Panc1 (cell line): ENCODE results near the gene PSEN2. TPM values are rescaled to one million over a fixed set of nuclear protein-coding genes. Genes with fewer than 3 reads are reported as not detected.

Experiments used
- ATAC-seq: fragments of 200-7000 bp; cut with Tn5 transposase; 2 replicates; pipeline ENCODE4 v1.9.1; 2020; ENCODE audit warnings: mild to moderate bottlenecking, moderate library complexity
- BruUV-seq: library from RNA; stranded (reverse); fragments of 400-500 nt; replicated peaks from 2 replicates; lab custom pipeline; 2021; lab: Mats Ljungman, UMichigan
- CTCF ChIA-PET: fragments of 300-600 bp; sonication (Branson Sonifier 250); formaldehyde crosslinking; loops from one replicate; lab custom pipeline; 2022; ENCODE audit warnings: antibody characterized with exemption; lab: Charles Lee
- POLR2A ChIA-PET: fragments of 300-600 bp; sonication (Branson Sonifier 250); formaldehyde crosslinking; loops from one replicate; lab custom pipeline; 2022; ENCODE audit warnings: antibody characterized with exemption; lab: Charles Lee
- DNase-seq: peaks from one replicate; pipeline ENCODE4 v3.0.0-alpha.2; 2010; ENCODE audit warnings: low read depth, low spot score
- H3K27ac ChIP-seq: 2 replicates; pipeline ENCODE4 v1.5.1; 2011; ENCODE audit warnings: mild to moderate bottlenecking, low read length, inconsistent platforms
- H3K27me3 ChIP-seq: fragments of 200-500 bp; sonication (Bioruptor generic); 2 replicates; pipeline ENCODE4 v1.6.0; 2014; ENCODE audit warnings: low read length, inconsistent platforms; ENCODE audit not compliant: control insufficient read depth, insufficient read depth
- H3K36me3 ChIP-seq: fragments of 200-500 bp; sonication (Bioruptor generic); 2 replicates; pipeline ENCODE4 v1.5.1; 2014; ENCODE audit warnings: inconsistent platforms, mild to moderate bottlenecking, low read length, moderate library complexity; ENCODE audit not compliant: control insufficient read depth, insufficient read depth
- H3K4me1 ChIP-seq: 2 replicates; pipeline ENCODE4 v1.5.1; 2011; ENCODE audit warnings: inconsistent platforms, mild to moderate bottlenecking, low read length, moderate library complexity; ENCODE audit not compliant: control insufficient read depth, insufficient read depth
- H3K4me3 ChIP-seq, 2 experiments: 2 replicates each; pipeline ENCODE4 v1.5.1; 2011 to 2012; ENCODE audit warnings: low read depth in 2 of 2, low read length in 2 of 2, mild to moderate bottlenecking in 2 of 2, inconsistent platforms in 1 of 2, moderate library complexity in 1 of 2
- H3K9me3 ChIP-seq: fragments of 200-500 bp; sonication (Bioruptor generic); 2 replicates; pipeline ENCODE4 v1.5.1; 2014; ENCODE audit warnings: low read depth, mild to moderate bottlenecking, inconsistent platforms, low read length, moderate library complexity; ENCODE audit not compliant: control insufficient read depth, insufficient read depth
- CTCF ChIP-seq: fragments of 450-650 bp; IDR thresholded peaks from 2 replicates; pipeline ENCODE4 v1.5.1; 2017; ENCODE audit warnings: mild to moderate bottlenecking
- POLR2AphosphoS5 ChIP-seq: IDR thresholded peaks from 2 replicates; pipeline ENCODE4 v1.6.1; 2012; ENCODE audit warnings: mild to moderate bottlenecking, low read depth, low read length, moderate library complexity
- REST ChIP-seq, 2 experiments: IDR thresholded peaks; 2 replicates each; pipeline ENCODE4 v1.6.1; 2011 to 2012; ENCODE audit warnings: low read depth in 2 of 2, control low read depth in 1 of 2, low read length in 1 of 2, mild to moderate bottlenecking in 1 of 2, moderate library complexity in 1 of 2; ENCODE audit not compliant: insufficient read depth in 1 of 2
- SIN3A ChIP-seq: IDR thresholded peaks from 2 replicates; pipeline ENCODE4 v1.6.1; 2012; ENCODE audit warnings: low read depth, mild to moderate bottlenecking, low read length, moderate library complexity, borderline replicate concordance; ENCODE audit not compliant: insufficient read depth
- TCF7L2 ChIP-seq: IDR thresholded peaks from 2 replicates; pipeline ENCODE4 v1.6.1; 2011; ENCODE audit warnings: mild to moderate bottlenecking, low read depth, low read length, inconsistent platforms
- in situ Hi-C: cut with HindIII; loops from 2 replicates; pipeline ENCODE4 v1.10.0; 2016; ENCODE audit warnings: low sequenced_read_pairs, low pct_unique_long_range_greater_than_20kb
- intact Hi-C: fragments of 100-400 bp; cut with micrococcal nuclease; formaldehyde crosslinking; loops from one replicate; pipeline ENCODE4 v1.10.0; 2022; ENCODE audit not compliant: unreplicated experiment
- total RNA-seq: library from RNA; stranded (reverse); gene quantifications from one replicate; pipeline ENCODE4 v1.2.1, GENCODE V29; 2021; ENCODE audit not compliant: unreplicated experiment

Gene PSEN2
- total RNA-seq, 1 experiment from 2014 or later: 33.3 TPM

DNA sequence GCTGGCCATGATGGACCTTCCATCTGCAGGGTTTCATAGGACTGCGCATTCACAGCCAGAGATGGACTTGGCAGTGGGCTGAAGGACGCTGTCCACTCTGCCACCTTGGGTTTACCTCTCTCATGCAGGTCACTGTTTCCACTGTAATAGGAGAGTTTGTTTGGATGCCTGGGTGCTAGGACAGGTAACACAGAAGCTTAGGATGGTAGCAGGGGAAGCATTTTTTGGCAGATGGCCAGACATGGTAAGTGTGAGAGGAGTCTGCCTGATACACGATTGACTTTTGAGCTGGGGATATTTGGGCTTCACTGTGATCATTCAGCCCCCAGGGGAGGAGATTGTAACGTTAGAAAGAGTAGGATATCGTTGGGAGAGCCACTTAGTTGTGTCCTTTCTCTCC lies 11.8 kb downstream of the PSEN2 start:
- no TSS peak for BruUV-seq
- CTCF ChIA-PET: no interaction called here
- DNase-seq: no peak
- H3K27me3 ChIP-seq: no peaks in the 10 kb centered on the region
- no peak overlapping the region for H3K27ac ChIP-seq
- ATAC-seq: no peak
- intact Hi-C loops: no loop called here
- TF ChIP-seq TCF7L2: no peak
- no peak for TF ChIP-seq CTCF
- TF ChIP-seq POLR2AphosphoS5: no peak
- no peak for TF ChIP-seq SIN3A
- no peak for TF ChIP-seq REST (IDR thresholded peaks at IDR 0.05; ENCODE audit: insufficient read depth in 1 of 2, low read depth in 2 of 2, low read length in 1 of 2)
- in situ Hi-C loops: no loop called here
- H3K9me3 ChIP-seq: no peaks in the 10 kb centered on the region
- POLR2A ChIA-PET: no interaction called here
- no peaks in the 10 kb centered on the region for H3K4me1 ChIP-seq
- H3K36me3 ChIP-seq: no peaks in the 10 kb centered on the region
- no peak overlapping the region for H3K4me3 ChIP-seq

DNA sequence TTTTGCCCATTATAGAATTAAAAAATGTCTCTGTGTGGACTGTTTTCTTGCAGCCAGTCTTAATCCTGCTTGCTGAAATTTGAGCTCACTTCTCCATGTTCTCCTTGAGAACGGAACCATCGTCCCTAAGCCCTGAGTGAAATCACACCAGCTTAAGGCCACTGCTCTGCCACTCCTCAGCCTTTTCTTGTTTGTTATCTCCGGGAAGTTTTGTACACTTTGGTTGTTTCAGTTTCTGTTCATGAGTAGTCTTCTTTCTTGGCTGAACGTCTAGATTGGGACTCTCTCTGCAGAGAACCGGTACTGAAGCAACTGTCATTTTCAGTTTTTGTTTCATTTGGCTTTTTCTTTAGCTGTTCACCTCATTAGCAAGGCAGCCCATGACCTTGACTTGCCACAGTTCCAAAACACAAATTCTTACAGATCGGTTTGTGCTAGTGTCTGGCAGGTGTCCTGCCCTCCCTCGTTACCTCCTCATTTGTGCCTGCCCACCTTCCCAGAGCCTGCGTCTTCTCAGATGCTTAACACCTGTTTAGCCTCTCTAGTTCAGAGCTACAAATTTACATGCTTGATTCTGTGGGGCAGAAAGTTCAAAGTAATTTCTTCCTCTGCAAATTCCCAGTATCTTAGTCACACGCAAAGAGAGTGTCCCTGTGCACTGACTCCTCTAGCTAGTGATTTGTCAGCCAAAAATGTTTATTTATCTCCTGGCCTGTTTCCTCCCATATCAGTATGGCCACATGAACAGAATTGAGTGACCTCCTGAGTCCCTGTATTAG lies 12.4 kb downstream of the PSEN2 start:
- no peak overlapping the region for H3K27ac ChIP-seq
- intact Hi-C loops (no loop called here), in situ Hi-C loops (no loop called here)
- H3K4me1 ChIP-seq: no peaks in the 10 kb centered on the region
- ATAC-seq: no peak
- no peaks in the 10 kb centered on the region for H3K36me3 ChIP-seq
- CTCF ChIA-PET: interaction anchor here (0.6 kb wide), 1 partner anchor 552 kb away, joined by 6 read pairs; no protein-coding TSS in a partner anchor
- POLR2A ChIA-PET: interaction anchor here (0.6 kb wide), 1 partner anchor 335 kb away, joined by 5 read pairs; no protein-coding TSS in a partner anchor
- TF ChIP-seq POLR2AphosphoS5 (no peak), TCF7L2 (no peak), REST (IDR thresholded peaks at IDR 0.05; ENCODE audit: insufficient read depth in 1 of 2, low read depth in 2 of 2, low read length in 1 of 2) (no peak), SIN3A (no peak), CTCF (no peak)
- no peaks in the 10 kb centered on the region for H3K9me3 ChIP-seq
- no peak overlapping the region for H3K4me3 ChIP-seq
- no peak for DNase-seq
- no peaks in the 10 kb centered on the region for H3K27me3 ChIP-seq
- BruUV-seq: no TSS peak
